ENCODE measurements around the gene MPL.

GRCh38 chr1:43345120-43345519 lies 7.5 kb downstream of the MPL start:
- TF ChIP-seq HNRNPLL (IDR thresholded peaks at IDR 0.05; ENCODE audit: low read depth, low read length, poor library complexity, severe bottlenecking) (no peak), PHF21A (CRISPR knock-in tag; IDR thresholded peaks at IDR 0.05) (no peak), PBX3 (CRISPR knock-in tag; IDR thresholded peaks at IDR 0.05; ENCODE audit: borderline replicate concordance) (no peak), NPAS2 (CRISPR knock-in tag; IDR thresholded peaks at IDR 0.05; ENCODE audit: borderline replicate concordance) (no peak), POLR2AphosphoS5 (IDR thresholded peaks at IDR 0.05; ENCODE audit: low read depth, low read length) (no peak), POLR2A (IDR thresholded peaks at IDR 0.05; ENCODE audit: insufficient read depth in 1 of 2, low read depth in 2 of 2, low read length in 2 of 2) (no peak), HNF4A (CRISPR knock-in tag; IDR thresholded peaks at IDR 0.05) (no peak), NFYB (CRISPR knock-in tag; IDR thresholded peaks at IDR 0.05) (no peak), RFXAP (CRISPR knock-in tag; IDR thresholded peaks at IDR 0.05; ENCODE audit: borderline replicate concordance) (no peak), ZBTB49 (CRISPR knock-in tag; IDR thresholded peaks at IDR 0.05; ENCODE audit: borderline replicate concordance) (no peak)

Measured in HepG2 (cell line).